GM21360 (cell line): ENCODE data around the gene SYNDIG1.

Experiments used
- ATAC-seq: cut with Tn5 transposase; IDR thresholded peaks from one replicate; pipeline ENCODE4 v1.9.1; 2021; ENCODE audit warnings: mild to moderate bottlenecking, moderate library complexity; ENCODE audit not compliant: unreplicated experiment

The SYNDIG1 gene

GRCh38 chr20:24469116-24469893 is at the start of gene SYNDIG1:
Gene SYNDIG1 (plus strand): TSS chr20:24469629. CDS start chr20:24543098, 73,469 bp downstream.
- no peak for ATAC-seq

GRCh38 chr20:24419786-24420185 is 49.6 kb upstream of the SYNDIG1 start:
- no peak for ATAC-seq

- ATAC-seq = no peak
Observed at GRCh38 chr20:24420567-24420966, 48.9 kb upstream of the SYNDIG1 start.

- no peak for ATAC-seq
Observed at GRCh38 chr20:24421071-24421470, 48.4 kb upstream of the SYNDIG1 start.

GRCh38 chr20:24422091-24422760 is 47.2 kb upstream of the SYNDIG1 start:
- ATAC-seq = no peak

- no peak for ATAC-seq
Observed at GRCh38 chr20:24423390-24424313, 45.8 kb upstream of the SYNDIG1 start.

- no peak for ATAC-seq
Observed at GRCh38 chr20:24425523-24426135, 43.8 kb upstream of the SYNDIG1 start.

- ATAC-seq = no peak
Observed at GRCh38 chr20:24431279-24432045, 38.0 kb upstream of the SYNDIG1 start.

GRCh38 chr20:24432046-24432442 is 37.4 kb upstream of the SYNDIG1 start:
- ATAC-seq = no peak

- ATAC-seq = no peak
Observed at GRCh38 chr20:24436160-24436559, 33.3 kb upstream of the SYNDIG1 start.

GRCh38 chr20:24437196-24438082 is 32.0 kb upstream of the SYNDIG1 start:
- no peak for ATAC-seq

GRCh38 chr20:24438331-24438730 is 31.1 kb upstream of the SYNDIG1 start:
- ATAC-seq = no peak

- no peak for ATAC-seq
Observed at GRCh38 chr20:24439737-24440387, 29.6 kb upstream of the SYNDIG1 start.

GRCh38 chr20:24441661-24442060 is 27.8 kb upstream of the SYNDIG1 start:
- ATAC-seq = no peak

GRCh38 chr20:24442909-24443308 is 26.5 kb upstream of the SYNDIG1 start:
- no peak for ATAC-seq

- no peak for ATAC-seq
Observed at GRCh38 chr20:24443436-24443835, 26.0 kb upstream of the SYNDIG1 start.

GRCh38 chr20:24444526-24445190 is 24.8 kb upstream of the SYNDIG1 start:
- ATAC-seq = no peak

GRCh38 chr20:24445510-24446170 is 23.8 kb upstream of the SYNDIG1 start:
- no peak for ATAC-seq
